HG03439 (cell line): ENCODE results near the gene GSN.
"Not testable (repeated sequence)": the region's sequence is repeated elsewhere in the genome, so short reads cannot be mapped to it uniquely, and the experiment has no call there.

Source experiments
- ATAC-seq: cut with Tn5 transposase; IDR thresholded peaks from one replicate; pipeline ENCODE4 v1.9.1; 2021; ENCODE audit warnings: mild to moderate bottlenecking, moderate library complexity; ENCODE audit not compliant: unreplicated experiment

Gene GSN

DNA sequence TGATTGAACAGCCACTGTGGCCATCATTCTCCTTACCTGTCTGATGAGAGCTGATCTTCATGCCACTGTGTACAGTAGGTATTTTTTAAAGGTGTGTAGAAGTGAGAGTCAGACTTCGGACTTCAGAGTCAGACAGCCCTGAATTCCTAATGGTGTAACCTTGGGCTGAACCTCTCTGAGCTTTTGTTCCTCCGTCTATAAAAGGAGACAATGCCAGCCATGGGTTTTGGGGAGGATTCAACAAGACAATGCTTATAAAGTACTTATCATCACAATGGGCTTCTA, 18.7 kb downstream of the GSN start:
- ATAC-seq: no peak

DNA sequence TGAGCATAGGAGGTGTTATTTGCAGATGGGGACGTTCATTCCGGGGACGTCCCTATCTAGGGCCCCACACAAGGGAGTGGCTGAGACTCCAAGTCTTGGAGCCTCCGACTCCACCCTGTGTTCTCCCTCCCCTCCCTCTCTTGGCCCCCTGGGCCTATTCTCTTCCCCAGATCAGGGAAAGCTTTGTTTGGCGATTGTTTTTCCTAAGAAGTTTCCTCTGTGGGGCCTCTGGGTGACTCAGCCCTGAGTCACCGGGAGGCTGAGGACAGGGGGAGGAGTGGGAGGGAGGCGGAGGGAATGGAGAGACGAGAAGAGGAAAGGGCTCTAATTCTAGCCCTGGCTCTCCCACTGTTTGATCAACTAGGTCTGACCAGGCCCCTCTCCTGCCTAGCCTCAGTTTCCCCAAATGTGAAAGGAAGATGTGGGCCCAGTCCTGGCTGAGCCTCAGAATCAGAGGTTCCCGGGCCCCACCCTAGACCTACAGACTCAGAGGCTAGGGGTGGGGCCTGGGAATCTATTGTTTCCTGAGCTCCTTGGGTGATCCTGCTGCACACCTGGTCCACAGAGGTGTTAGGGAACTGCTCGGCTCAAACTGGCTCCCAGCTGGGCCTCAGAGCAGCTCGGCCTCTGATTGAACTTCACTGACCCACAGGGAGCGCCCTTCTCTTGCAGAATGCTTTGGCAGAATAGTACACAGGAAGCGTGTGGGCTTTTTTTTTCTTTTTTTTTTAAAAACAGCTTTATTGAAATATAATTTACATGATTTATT, 19.2 kb downstream of the GSN start:
- no peak for ATAC-seq

DNA sequence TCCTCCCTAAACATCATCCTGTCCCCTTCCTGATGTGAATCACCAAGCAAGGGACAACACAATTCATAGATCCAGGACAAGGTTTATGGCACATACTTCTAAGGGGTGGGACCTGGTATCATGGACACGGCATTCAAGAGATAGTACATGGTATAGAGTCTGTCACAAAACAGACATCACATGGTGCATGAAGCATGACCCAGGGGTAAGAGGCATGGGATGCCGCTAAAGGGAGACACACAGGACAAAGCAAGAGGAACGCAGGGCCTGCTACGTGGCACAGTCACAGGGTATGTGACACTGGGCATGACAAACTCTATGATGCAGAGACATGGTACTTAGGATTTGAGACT, 20.7 kb downstream of the GSN start:
- no peak for ATAC-seq

DNA sequence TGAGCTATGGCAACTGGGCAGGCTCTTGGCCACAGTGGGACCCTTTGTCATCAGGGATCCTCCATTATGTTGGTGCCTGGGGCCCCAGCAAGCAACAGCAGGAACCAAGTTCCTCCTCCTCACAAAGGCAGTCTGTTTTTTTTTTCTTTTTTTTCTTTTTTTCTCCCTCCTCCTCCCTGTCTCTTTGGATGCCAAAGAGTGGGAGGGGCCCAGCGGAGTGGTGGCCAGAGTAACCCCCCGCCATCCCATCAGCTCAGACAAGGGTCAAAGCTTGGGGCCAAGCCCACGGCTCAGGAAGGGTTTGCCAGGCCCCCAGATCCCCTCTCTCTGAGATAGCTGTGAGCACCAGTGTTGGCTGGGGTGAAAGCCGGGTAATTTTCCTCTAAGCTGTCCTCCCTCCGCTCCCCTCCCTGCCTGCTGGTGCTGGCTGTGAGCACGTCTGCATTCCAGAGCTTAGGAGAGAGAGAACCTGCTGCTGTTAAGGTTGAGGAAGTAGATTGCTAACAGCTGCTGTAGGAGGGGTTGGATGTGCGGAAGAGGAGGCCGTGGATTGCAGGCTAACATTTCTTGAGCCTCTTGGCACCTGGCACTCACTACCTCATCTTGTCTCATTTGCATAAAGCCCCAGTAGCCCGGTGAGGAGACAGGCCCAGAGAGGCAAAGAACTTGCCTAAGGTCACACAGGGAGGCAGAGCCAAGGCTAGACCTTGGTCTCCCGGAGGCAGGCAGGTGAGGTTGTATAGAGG, 21.2 kb downstream of the GSN start:
- ATAC-seq: no peak

DNA sequence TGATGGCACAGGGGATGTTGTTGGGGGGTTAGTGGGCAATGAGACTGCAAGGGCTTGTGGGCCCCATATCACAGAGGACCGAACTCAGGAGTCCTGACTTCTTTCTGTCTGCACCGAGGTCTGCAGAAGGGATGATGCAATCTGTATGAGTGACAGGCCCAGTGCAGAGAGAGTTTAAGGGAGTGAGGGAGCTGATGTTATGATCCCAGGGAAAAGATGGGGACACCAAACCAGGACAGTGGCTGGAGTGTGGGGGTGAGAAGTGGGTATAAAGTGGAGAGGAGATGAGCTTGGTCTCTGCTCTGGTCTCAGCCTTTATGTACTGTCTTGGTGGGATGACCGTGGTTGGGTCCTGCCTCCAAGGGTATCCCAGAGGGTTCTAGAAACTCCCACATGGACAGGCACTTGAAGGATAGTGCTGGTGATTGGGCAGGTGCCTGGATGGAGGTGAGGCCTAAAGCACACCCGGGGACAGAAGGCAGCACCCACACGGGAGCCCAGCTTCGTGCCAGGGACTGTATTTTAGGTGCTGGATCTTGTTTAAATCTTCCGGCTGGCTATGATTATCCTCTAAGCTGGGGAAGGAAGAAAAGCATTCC, 21.9 kb downstream of the GSN start:
- ATAC-seq: no peak

GRCh38 chr9:121291536-121291935, 23.6 kb downstream of the GSN start:
- not testable (repeated sequence) for ATAC-seq

DNA sequence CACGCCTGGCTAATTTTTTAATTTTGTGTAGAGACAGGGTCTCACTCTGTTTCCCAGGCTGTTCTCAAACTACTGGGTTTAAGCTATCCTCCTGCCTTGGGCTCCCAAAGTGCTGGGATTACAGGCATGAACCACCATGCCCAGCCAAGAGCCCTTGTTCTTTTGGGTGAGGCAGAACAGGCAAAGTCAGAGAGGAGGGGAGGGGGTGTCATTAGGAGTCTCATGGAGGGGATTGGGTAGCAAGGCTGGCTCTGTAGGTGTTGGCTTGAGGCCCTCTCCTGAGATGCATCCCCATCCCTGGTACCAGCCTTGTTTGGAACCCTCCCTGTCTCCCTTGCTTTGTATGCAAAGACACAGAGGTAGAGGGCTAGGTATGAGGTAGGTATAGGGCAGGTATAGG, 24.1 kb downstream of the GSN start:
- ATAC-seq: no peak

DNA sequence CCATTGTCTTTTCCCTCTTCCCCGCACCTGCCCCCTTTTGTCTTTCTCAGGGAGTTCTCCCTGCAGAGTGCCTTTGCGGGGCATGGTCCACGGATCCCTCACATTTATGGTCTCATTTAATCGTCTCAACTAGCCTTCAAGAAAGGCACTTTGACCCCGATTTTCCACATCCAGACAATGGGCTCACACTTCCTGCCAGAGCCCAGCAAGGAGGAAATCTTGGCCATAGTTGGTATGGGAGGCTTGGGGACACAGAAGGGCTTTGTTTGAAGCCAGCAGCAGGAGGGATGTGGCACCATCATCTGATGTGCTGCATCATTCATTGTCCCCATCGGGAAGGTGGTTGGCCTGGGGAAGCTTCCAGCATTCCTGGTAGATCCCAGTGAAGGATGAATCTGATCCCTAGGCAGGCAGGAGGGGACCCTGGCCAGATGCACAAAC, 24.9 kb downstream of the GSN start:
- ATAC-seq: no peak

DNA sequence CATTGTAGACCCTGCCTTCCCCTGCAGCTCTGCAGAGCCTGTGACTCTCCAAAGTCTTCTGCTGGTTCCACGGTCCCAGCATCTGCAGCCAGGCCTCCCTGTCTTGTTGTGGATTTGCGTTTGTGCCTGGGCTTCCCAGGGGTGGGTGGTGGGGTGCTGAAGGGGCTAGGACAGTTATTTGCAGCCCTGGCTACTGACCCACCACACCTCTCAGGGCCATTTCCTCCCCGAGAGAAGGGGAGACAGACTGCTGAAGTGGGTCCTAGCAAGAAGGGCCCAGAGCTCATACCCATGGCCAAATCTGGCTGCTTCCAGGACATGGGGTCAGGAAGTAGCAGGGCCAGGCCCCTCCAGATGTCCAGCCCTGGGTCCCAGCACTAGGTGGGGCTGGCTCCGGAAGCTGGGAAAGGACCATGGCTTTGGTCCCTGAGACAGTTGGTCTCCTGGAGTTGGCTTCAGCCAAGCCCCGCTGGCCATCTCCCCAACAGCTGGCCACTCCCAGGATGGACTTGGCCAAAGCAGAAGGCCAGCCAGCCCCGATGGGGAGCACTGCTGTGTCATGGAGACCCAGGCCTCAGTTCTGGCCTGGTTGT, 26.3 kb downstream of the GSN start:
- no peak for ATAC-seq

- ATAC-seq: no peak
Measured at GRCh38 chr9:121294866-121295661, 27.1 kb downstream of the GSN start.

- no peak for ATAC-seq
Measured at GRCh38 chr9:121295662-121296191, 27.8 kb downstream of the GSN start.

DNA sequence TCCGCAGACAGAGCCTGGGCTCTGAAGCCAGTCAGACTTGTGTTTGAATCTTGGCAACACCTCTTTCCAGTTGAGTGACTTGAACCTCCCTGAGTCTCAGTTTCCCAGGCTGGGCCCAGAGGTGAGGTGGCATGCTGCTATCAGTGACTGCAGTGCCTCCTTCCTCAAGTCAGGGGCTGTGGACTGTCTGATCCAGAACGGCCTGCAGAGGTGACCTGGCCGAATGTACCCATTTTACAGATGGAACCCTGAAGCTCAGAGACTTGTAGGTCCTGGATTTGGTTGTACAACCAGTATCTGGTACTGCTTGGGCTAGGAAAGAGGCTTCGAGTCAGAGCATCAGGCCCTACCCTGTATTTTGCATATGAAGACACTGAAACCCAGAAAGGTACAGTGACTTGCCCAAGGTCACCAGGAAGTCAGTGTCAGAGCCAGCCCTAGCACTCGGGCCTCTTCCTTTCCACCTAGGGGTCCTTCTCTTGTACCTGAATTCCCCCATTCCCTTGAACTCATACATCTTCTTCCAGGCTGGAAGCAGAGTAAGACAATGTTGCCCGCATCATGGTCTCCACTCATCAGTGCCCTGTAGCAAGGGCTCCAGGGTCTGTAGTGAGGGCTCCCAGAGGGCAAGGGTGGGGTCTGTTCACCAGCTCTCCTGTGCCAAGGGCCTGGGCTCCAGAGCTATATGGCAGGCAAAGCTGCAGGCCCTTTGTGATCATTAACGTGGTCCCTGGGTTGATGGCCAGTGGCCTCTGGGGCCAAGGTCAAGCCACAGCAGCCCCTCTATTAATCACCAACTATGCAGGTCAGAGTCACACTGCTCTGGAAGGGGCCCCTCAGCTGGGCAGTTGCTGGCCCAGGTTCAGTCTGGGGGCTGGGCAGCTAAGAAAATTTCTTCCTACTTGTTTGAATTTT, 28.5 kb downstream of the GSN start:
- ATAC-seq: no peak

GRCh38 chr9:121297389-121297788, 29.4 kb downstream of the GSN start:
- ATAC-seq: no peak

- ATAC-seq: no peak
Measured at GRCh38 chr9:121298016-121298538, 30.1 kb downstream of the GSN start.

- ATAC-seq: no peak
Measured at GRCh38 chr9:121298689-121299466, 30.9 kb downstream of the GSN start.

GRCh38 chr9:121299467-121300282, 31.7 kb downstream of the GSN start:
- ATAC-seq: no peak

- ATAC-seq: no peak
Measured at GRCh38 chr9:121300283-121301119, 32.5 kb downstream of the GSN start.
